Measurements from ENCODE around the gene PCDHGB7. TPM values are rescaled to one million over a fixed set of nuclear protein-coding genes. Genes with fewer than 3 reads are reported as not detected.
"Not testable (repeated sequence)": the region's sequence is repeated elsewhere in the genome, so short reads cannot be mapped to it uniquely, and the experiment has no call there.

PCDHGB7 gene
- total RNA-seq, 4 donors from 2014 or later = 13.9 to 18.0 (median 14.4) TPM

GRCh38 chr5:141407790-141408505 is 9.5 kb upstream of the PCDHGB7 start, which contains the start of gene PCDHGB6:
Gene PCDHGB6, plus strand, starts transcription at chr5:141408021. Its CDS starts 182 bp downstream, at chr5:141408203.
- H3K36me3 ChIP-seq; DNase-seq (ENCODE audit: extremely low spot score); H3K27me3 ChIP-seq; H3K27ac ChIP-seq (replicated peaks in 1 of 4); intact Hi-C loops (cut with DNase I); H3K4me1 ChIP-seq: not testable (repeated sequence)
- 11% methylated on average over 25 of the region's 51 CpGs for WGBS
- Histone ChIP-seq H3K9me3 (peaks cover 19 to 98% (median 96%) of the 10 kb centered on the region in 4 donors), H3K4me3 (peak within 1 kb of the TSS; percentile 33 to 49 (median 36))
- TF ChIP-seq CTCF (IDR thresholded peaks at IDR 0.05) = peak; percentile 18 to 49 (median 23)

GRCh38 chr5:141409598-141410306 is 7.7 kb upstream of the PCDHGB7 start:
- intact Hi-C loops (cut with DNase I) = loop anchor here (10.0 kb wide), 1 partner anchor 115 kb away; no protein-coding TSS in a partner anchor
- Histone ChIP-seq H3K36me3 (peaks cover 0 to 6% (median 2%) of the 10 kb centered on the region in 4 donors), H3K9me3 (peaks cover 11 to 98% (median 96%) of the 10 kb centered on the region in 4 donors), H3K4me3 (peak overlapping the region in 1 of 4 donors; percentile 10), H3K4me1 (peaks cover 0 to under 1% (median 0%) of the 10 kb centered on the region in 4 donors), H3K27ac (replicated peaks in 1 of 4) (no peak overlapping the region), H3K27me3 (no peaks in the 10 kb centered on the region)
- DNase-seq (ENCODE audit: extremely low spot score) = no peak
- WGBS = 6% methylated on average over 2 of the region's 64 CpGs
- no peak for TF ChIP-seq EP300 (IDR thresholded peaks at IDR 0.05)

- no peak for DNase-seq (ENCODE audit: extremely low spot score)
- WGBS = 57% methylated on average over 3 of the region's 3 CpGs
- peaks cover 0 to 7% (median 0%) of the 10 kb centered on the region in 4 donors for H3K4me1 ChIP-seq
- H3K9me3 ChIP-seq = peaks cover 11 to 96% (median 94%) of the 10 kb centered on the region in 4 donors
- no peaks in the 10 kb centered on the region for H3K27me3 ChIP-seq
- H3K36me3 ChIP-seq = peaks cover 0 to 6% (median 2%) of the 10 kb centered on the region in 4 donors
- H3K27ac ChIP-seq (replicated peaks in 1 of 4) = no peak overlapping the region
- TF ChIP-seq POLR2A (IDR thresholded peaks at IDR 0.05; ENCODE audit: low read depth) (no peak), EP300 (IDR thresholded peaks at IDR 0.05) (no peak), POLR2AphosphoS5 (IDR thresholded peaks at IDR 0.05) (no peak), CTCF (IDR thresholded peaks at IDR 0.05) (no peak)
- H3K4me3 ChIP-seq = no peak overlapping the region
- intact Hi-C loops (cut with DNase I) = loop anchor here (10.0 kb wide), 1 partner anchor 113 kb away; no protein-coding TSS in a partner anchor
Observed at GRCh38 chr5:141411575-141411974, 5.9 kb upstream of the PCDHGB7 start.

- Histone ChIP-seq H3K36me3 (peaks cover 0 to 6% (median 2%) of the 10 kb centered on the region in 4 donors), H3K4me3 (peak within 1 kb of the TSS; percentile 24 to 41 (median 32)), H3K27ac (replicated peaks in 1 of 4) (no peak within 1 kb of the TSS), H3K4me1 (peaks cover 0 to 7% (median 0%) of the 10 kb centered on the region in 4 donors), H3K9me3 (peaks cover 11 to 98% (median 92%) of the 10 kb centered on the region in 4 donors), H3K27me3 (no peaks in the 10 kb centered on the region)
- TF ChIP-seq POLR2A (IDR thresholded peaks at IDR 0.05; ENCODE audit: low read depth) (no peak), CTCF (IDR thresholded peaks at IDR 0.05) (peak; percentile 16 to 35 (median 27)), POLR2AphosphoS5 (IDR thresholded peaks at IDR 0.05) (no peak), EP300 (IDR thresholded peaks at IDR 0.05) (no peak)
- intact Hi-C loops (cut with DNase I) = loop anchor here (10.0 kb wide), 1 partner anchor 112 kb away; no protein-coding TSS in a partner anchor
- 29% methylated on average over 31 of the region's 31 CpGs for WGBS
- DNase-seq (ENCODE audit: extremely low spot score) = no peak
Observed at GRCh38 chr5:141412854-141413539, 4.5 kb upstream of the PCDHGB7 start, which contains the start of gene PCDHGA10. Gene PCDHGA10, plus strand, starts transcription at chr5:141412987. Its CDS starts 189 bp downstream, at chr5:141413176.
